Activated CD4-positive, alpha-beta T cell treated with anti-CD3 and anti-CD28 coated beads, Interleukin-10, Interleukin-2, amounts not matched to agents 100 ng/mL and 50 ng/mL, durations not matched to agents 16 hours and 8 hours (primary cell): ENCODE results near the gene MANF.
"Not testable (repeated sequence)": the region's sequence is repeated elsewhere in the genome, so short reads cannot be mapped to it uniquely, and the experiment has no call there.

Source experiments
- DNase-seq: peaks from one replicate; pipeline ENCODE4 v3.0.0-alpha.2; 2020

Gene MANF

GRCh38 chr3:51373658-51374421 is 11.3 kb upstream of the MANF start:
- no peak for DNase-seq

GRCh38 chr3:51374456-51374855 is 10.6 kb upstream of the MANF start:
- no peak for DNase-seq

DNA sequence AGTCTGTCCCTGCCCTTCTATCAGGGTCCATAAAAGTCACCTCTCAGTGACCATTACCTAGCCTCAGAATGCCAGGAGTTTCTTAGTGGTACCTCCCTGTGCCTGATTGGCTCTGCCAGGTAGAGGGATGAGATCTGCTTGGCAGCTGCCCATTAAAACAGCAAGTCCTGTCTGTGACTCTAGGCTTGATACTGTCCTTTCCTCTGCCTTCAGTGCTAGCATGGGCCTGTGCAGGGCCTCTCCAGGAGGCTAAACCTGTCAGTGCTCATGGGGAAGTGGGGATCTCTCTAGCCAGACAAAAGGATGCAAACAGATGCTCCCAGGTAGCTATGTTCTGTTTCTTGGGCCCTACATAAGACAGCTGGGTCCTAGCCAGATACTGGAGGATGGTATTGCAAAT is 10.0 kb upstream of the MANF start:
- no peak for DNase-seq

DNA sequence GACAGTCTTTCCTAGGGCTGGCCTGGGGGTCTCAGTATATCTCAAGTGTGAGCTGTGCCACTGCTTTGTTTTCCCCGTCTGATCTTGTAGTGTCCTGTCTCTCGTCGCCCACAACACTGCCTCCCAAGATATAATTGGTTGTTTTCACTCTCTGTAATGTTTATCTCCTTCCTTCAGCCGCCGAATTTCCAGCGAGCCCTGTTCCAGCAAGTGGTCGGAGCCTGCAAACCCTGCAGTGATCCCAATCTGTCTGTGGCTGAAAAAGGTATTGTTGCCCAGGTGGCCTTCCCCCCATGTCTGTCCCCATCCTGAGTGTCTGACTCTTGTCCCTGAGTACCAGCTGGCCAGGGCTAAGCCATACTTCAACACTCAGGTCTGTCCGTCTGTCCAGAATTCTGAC is 9.5 kb upstream of the MANF start:
- no peak for DNase-seq

DNA sequence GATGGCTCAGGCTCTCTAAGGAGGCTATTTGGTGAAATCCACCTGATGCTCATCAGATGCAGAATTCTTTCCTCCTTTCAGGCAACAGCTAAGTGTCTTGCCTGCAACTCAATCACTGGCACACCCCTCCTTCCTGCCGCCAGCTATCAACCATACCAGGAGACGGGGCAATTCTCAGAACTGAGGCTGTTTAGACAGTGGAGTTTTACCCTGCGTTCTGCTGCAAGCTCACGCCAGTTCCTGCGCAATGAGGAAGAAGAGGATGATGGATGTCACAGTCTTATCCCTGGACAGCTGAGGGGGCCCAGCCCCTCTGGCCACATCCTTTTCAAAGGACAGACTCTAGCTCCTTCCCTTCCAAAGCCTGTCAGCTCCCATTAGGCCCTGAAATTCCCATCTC is 7.0 kb upstream of the MANF start:
- DNase-seq, result no peak

DNA sequence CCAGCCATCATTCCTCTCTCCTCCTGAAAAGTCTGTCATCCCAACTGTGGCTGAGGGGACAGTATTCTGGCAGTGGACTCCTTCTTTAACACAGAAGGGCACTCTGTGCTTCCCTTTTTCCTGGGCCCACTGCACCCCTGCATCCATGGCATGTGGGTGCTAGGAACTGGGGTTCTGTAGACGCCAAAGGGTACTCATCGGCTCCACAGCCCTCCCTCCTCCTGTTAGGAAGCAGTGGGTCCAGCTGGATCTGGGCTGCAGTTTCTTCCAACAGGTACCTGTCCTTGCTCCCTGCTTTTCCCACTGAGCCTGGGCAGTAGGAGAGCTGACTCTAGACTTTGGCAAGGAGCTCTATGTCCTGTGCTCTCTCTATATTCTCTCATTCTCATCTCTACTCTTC is 6.4 kb upstream of the MANF start:
- no peak for DNase-seq

DNA sequence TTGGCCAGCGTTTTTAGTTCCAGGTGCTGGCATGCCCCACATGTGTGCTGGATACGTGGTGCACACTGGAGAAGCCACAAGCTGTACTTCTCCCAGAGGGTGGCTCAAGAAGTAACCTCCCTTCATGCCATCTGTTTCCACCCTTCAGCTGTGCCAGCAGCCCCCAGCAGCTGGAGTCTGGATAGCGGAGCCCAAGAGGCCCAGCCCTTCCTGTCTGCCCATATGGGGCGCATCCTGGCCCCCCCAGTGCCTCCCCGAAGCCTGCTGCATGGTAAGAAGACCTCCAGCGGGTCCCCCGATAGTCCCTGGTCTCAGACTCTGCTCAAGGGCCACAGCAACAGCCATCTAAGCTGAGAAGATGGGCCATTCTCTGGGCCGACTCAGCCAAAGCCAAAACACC is 5.8 kb upstream of the MANF start:
- DNase-seq, result no peak

GRCh38 chr3:51379746-51380455 is 5.2 kb upstream of the MANF start:
- no peak for DNase-seq

- no peak for DNase-seq
Measured at GRCh38 chr3:51380601-51381332, 4.3 kb upstream of the MANF start.

DNA sequence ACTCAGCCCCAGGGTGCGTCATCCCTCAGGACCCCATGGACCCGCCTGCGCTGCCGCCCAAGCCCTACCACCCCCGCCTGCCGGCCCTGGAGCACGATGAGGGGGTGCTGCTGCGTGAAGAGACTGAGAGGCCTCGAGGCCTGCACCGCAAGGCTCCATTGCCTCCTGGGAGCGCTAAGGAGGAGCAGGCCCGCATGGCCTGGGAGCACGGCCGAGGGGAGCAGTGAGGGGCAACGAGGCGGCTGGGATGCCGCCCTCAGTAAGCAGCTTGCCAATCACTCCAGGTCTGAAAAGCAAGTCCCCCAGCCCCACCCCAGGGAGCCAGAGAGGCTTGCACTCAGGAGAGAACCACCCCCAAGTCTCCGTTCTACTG is 3.8 kb upstream of the MANF start:
- DNase-seq, result no peak

GRCh38 chr3:51382076-51382745 is 2.9 kb upstream of the MANF start:
- DNase-seq, result no peak

DNA sequence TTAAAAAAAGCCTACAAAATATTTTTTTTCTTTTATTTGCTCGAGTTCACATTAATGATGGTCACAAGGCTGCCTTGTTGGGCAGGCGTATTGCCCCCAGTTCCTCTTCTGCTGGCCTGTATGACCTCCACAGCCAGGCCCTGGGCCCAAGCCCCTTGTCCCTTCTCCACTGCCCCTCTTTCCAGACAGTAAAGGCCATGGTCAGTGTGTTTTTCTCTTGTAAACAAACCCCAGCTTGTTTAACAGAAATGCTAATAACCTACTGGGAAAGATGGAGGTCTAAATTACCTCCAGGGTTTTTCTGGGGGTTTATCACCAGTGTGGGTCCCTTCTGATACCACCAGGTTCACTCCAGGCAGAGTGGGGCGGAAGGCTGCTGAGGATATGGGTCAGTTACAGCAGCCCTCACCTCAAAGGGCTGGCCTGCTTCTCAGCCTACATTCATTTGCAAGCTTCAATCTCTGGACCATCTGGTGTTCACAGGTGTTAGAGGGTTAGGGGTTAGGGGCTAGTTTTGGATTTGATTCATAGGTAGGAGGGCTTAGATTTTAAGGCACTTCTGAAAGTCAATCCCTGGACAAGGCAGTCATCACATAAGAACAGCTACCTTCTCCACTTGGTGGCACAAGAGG is 2.0 kb upstream of the MANF start:
- no peak for DNase-seq

DNA sequence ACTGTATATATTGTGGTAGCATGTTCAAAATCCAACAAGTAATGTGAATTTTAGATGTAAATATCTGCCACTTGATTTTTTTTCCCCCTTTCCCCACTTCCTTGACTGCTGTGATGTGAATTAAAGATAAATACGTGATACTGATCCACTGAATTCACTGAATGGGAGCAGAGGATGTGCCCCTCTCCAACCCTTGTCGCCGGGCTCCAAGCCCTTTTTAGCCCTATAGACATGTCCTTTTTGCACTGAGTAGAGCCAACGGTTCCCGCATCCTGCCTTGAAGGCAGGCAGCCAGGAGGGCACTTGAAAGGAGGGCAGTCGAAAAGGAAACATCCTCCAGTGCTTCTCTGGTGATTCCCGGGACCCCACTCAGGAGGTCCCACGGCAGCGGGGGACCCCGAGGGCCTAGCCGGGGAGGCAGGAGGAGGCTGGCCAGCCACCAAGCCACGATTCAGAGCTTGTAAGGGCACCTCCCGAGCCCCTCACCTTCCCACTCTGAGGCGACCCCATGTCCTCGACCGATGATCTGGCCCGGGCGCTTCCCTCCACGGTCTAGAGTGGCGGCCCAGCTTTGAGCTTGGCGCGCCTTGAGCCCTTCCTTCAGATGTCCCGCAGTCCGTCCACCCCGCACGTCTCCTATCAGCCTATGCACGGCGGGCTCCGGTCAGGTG is 901 bp upstream of the MANF start:
- DNase-seq, result peak; percentile 45

GRCh38 chr3:51385621-51386091 is 565 bp downstream of the MANF start:
- no peak for DNase-seq

- no peak for DNase-seq
Measured at GRCh38 chr3:51386159-51386851, 1.2 kb downstream of the MANF start.

DNA sequence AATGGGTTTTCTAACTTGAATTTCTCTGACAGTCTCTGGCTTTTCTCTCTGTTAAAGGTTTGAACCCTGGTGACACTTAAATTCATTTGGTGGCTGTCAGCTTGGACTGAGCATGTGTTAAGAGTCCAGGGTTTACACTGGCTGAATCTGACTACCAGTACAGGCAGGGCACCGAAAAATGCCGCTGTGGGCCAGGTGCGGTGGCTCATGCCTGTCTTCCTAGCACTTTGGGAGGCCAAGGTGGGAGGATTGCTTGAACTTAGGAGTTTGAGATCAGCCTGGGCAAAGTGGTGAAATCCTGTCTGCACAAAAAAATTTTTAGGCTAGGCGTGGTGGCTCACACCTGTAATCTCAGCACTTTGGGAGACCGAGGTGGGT is 1.8 kb downstream of the MANF start:
- DNase-seq, result no peak

DNA sequence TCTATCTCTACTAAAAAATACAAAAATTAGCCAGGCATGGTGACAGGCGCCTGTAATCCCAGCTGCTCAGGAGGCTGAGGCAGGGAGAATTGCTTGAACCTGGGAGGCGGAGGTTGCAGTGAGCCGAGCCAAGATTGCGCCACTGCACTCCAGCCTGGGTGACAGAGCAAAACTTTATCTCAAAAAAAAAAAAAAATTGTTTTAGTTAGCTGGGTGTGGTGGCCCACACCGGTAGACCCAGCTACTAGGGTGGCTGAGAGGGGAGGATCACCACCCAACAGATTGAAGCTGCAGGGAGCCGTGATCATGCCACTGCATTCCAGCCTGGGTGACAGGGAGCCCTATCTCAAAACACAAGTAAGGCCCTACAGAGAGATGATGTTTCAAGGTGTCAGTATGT is 2.2 kb downstream of the MANF start:
- not testable (repeated sequence) for DNase-seq

GRCh38 chr3:51388286-51389029 is 3.4 kb downstream of the MANF start:
- no peak for DNase-seq

- DNase-seq, result peak; percentile 69
Measured at GRCh38 chr3:51389423-51390183, 4.5 kb downstream of the MANF start.
